ENCODE data around the gene ITGA3. TPM values are rescaled to one million over a fixed set of nuclear protein-coding genes. Genes with fewer than 3 reads are reported as not detected.
A peak's percentile ranks its signal among the peaks of the same experiment; 100 is the strongest.

ITGA3 gene
- total RNA-seq, 2 donors from 2014 or later = 31.0 to 36.3 TPM

DNA sequence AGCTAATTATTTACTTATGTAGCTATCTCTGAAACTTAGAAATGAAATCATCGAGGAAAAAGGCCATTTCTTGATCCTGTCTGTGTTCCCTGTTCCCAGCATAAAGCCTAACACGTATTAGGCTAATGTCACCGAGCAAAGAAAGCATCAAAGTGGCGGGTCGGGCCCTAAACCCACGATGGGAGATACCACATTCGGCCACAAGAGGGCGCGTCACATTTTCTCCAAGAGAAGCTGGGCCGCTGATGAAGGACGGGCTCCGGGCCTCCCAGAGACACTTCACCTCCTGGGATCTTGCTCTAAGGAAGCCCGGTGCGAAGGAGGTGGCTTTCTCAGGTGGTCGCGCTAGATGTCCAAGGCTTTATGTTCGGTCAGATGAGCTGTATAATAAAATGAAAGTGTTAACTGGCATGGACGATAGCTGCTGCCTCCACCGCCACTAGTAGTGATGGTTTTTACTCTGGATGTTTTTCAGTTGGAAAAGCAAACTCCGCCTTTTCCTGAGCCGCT, 38.4 kb downstream of the ITGA3 start:
- H3K27me3 ChIP-seq = no peaks in the 10 kb centered on the region
- 0 to 3% methylated on average over 9 to 21 of the region's 21 CpGs for WGBS, 2 donors
- peak overlapping the region in 1 of 2 donors; percentile 90 for H3K4me3 ChIP-seq
- peaks cover 0 to 5% of the 10 kb centered on the region in 2 donors for H3K36me3 ChIP-seq (replicated peaks in 1 of 2; ENCODE audit: insufficient read depth in 1 of 2, low read depth in 2 of 2)
- H3K27ac ChIP-seq = peak overlapping the region; percentile 82 to 96 (median 86)
- H3K4me1 ChIP-seq = peaks cover 45% of the 10 kb centered on the region
- ATAC-seq (peak; percentile 69), DNase-seq (peak; percentile 90 to 93 (median 92))
- intact Hi-C loops (cut with DNase I) = no loop called here
- H3K9me3 ChIP-seq = no peaks in the 10 kb centered on the region
- peak in 1 of 3 donors; percentile 18 for TF ChIP-seq POLR2A (IDR thresholded peaks at IDR 0.05)
- TF ChIP-seq, protein P1, sequence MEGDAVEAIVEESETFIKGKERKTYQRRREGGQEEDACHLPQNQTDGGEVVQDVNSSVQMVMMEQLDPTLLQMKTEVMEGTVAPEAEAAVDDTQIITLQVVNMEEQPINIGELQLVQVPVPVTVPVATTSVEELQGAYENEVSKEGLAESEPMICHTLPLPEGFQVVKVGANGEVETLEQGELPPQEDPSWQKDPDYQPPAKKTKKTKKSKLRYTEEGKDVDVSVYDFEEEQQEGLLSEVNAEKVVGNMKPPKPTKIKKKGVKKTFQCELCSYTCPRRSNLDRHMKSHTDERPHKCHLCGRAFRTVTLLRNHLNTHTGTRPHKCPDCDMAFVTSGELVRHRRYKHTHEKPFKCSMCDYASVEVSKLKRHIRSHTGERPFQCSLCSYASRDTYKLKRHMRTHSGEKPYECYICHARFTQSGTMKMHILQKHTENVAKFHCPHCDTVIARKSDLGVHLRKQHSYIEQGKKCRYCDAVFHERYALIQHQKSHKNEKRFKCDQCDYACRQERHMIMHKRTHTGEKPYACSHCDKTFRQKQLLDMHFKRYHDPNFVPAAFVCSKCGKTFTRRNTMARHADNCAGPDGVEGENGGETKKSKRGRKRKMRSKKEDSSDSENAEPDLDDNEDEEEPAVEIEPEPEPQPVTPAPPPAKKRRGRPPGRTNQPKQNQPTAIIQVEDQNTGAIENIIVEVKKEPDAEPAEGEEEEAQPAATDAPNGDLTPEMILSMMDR (IDR thresholded peaks at IDR 0.05) = peak; percentile 75 to 92 (median 90)

DNA sequence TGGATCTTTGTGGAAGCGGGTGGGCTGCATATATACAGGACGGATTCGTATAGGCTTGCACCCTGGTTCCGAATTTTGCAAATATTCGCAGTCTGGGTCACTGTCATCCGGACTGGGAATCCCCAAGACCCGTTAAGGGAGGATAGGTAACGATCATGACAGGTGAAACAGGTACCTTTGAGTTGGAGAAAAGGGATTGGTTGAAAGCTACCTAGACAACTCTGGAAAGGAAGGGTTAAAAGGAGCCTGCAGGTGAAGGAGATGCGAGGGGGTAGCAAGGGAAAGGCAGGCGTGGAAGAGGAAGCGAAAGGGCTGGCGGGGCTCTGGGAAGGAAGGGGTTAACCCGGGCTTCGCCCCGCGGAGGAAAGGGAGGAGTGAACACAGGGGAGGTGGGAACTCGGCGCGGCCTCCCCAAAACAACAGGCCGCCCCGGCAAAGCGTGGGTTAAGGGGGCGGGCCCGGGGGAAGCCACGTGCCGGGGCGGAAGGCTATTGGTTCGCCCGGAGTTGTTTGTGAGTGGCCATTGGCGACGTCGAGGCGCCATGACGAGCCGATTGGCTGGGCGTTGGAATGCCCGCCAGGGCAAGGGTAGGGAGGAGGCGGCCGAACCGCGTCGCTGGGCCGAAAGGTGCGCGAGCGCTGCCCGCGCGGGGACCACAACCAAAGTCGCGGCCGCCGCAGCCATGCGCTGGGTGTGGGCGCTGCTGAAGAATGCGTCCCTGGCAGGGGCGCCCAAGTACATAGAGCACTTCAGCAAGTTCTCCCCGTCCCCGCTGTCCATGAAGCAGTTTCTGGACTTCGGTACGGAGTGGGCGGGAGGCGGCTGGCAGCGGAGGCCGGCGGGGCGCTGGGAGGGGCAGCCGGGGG, 39.1 kb downstream of the ITGA3 start, which contains the start of gene PDK2:
PDK2 (plus strand) TSS at position 599 of the 867 bp plus-strand sequence; CDS start at position 684, 85 bp downstream.
- ATAC-seq = peak; percentile 93
- peak; percentile 95 to 97 (median 97) for DNase-seq
- Histone ChIP-seq H3K27me3 (no peaks in the 10 kb centered on the region), H3K9me3 (no peaks in the 10 kb centered on the region), H3K36me3 (replicated peaks in 1 of 2; ENCODE audit: insufficient read depth in 1 of 2, low read depth in 2 of 2) (peaks cover 0 to 2% of the 10 kb centered on the region in 2 donors), H3K4me3 (peak within 1 kb of the TSS; percentile 72 to 90), H3K4me1 (peaks cover 52% of the 10 kb centered on the region), H3K27ac (peak within 1 kb of the TSS; percentile 82 to 96 (median 86))
- TF ChIP-seq, protein P1 (IDR thresholded peaks at IDR 0.05) = peak in 1 of 7 experiments; percentile 14
- TF ChIP-seq POLR2A (IDR thresholded peaks at IDR 0.05) = peak; percentile 77 to 93 (median 85)
- WGBS, 2 donors = 0 to 1% methylated on average over 45 to 56 of the region's 68 CpGs
- intact Hi-C loops (cut with DNase I) = no loop called here

DNA sequence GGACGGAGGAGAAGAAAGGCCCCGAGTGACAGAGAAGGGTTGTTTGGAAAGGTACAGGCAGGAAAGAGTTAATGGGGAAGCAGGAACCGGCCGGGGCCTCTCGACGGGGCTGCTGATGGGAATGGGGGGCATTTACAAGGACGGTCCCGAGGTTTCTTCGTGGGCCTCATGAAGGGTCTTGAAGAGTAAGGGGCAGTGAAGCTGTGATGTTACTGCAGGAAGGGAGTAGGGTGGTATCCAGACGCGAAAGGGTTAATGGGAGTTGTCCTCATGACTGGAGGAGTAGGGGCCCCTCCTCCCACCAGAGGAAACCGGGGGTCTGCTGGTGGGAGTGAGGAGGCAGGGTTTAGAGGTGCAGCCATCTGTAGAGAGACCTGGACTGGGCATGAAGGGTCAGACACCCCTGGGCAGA, 39.7 kb downstream of the ITGA3 start:
- H3K36me3 ChIP-seq (replicated peaks in 1 of 2; ENCODE audit: insufficient read depth in 1 of 2, low read depth in 2 of 2) = peaks cover 0 to 2% of the 10 kb centered on the region in 2 donors
- peak overlapping the region; percentile 72 to 90 for H3K4me3 ChIP-seq
- DNase-seq (peak in 1 of 4 donors; percentile 30), ATAC-seq (no peak)
- H3K4me1 ChIP-seq = peaks cover 59% of the 10 kb centered on the region
- intact Hi-C loops (cut with DNase I) = no loop called here
- H3K9me3 ChIP-seq = no peaks in the 10 kb centered on the region
- WGBS, 2 donors = 0% methylated on average over 12 of the region's 12 CpGs
- H3K27me3 ChIP-seq = no peaks in the 10 kb centered on the region
- peak overlapping the region; percentile 82 to 96 (median 86) for H3K27ac ChIP-seq
- TF ChIP-seq, protein P1 (IDR thresholded peaks at IDR 0.05) = no peak
- TF ChIP-seq POLR2A (IDR thresholded peaks at IDR 0.05) = no peak

DNA sequence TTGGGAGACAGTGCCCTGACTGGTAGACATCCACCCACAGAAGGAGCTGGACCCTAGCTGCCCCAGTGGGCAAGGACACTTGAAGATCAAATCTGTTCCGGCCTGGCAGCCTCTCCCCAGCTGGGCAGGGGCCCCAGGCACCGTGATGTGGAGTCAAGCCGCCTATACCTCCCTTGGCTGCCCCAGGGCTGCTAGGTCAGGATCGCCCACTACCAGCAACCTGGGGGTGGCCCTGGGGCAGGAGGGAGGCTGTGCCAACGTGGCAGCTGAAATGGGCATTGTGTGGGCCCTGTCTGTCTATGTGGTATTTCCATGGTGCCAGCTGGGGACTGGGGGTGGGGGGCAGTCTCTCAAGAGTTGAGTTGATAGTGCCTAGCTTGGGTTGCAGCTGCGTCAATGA, 40.2 kb downstream of the ITGA3 start:
- Histone ChIP-seq H3K4me1 (peaks cover 63% of the 10 kb centered on the region), H3K9me3 (no peaks in the 10 kb centered on the region), H3K4me3 (peak overlapping the region; percentile 72 to 90), H3K27me3 (no peaks in the 10 kb centered on the region), H3K36me3 (replicated peaks in 1 of 2; ENCODE audit: insufficient read depth in 1 of 2, low read depth in 2 of 2) (peaks cover 0 to 2% of the 10 kb centered on the region in 2 donors), H3K27ac (peak overlapping the region; percentile 82 to 96 (median 86))
- intact Hi-C loops (cut with DNase I) = no loop called here
- ATAC-seq = no peak
- DNase-seq = peak in 2 of 4 donors; percentile 27 to 47
- TF ChIP-seq, protein P1 (IDR thresholded peaks at IDR 0.05) = no peak
- peak in 2 of 3 donors; percentile 11 to 15 for TF ChIP-seq POLR2A (IDR thresholded peaks at IDR 0.05)
- WGBS, 2 donors = 13 to 20% methylated on average over 1 to 6 of the region's 6 CpGs
